PC-3 (cell line): Measurements from ENCODE around the gene DRG1. TPM values are rescaled to one million over a fixed set of nuclear protein-coding genes. Genes with fewer than 3 reads are reported as not detected.

Experiments
- ATAC-seq: fragments of 200-7000 bp; cut with Tn5 transposase; 2 replicates; pipeline ENCODE4 v1.9.1; 2020; ENCODE audit warnings: mild to moderate bottlenecking, moderate library complexity
- BruUV-seq: library from RNA; stranded (reverse); fragments of 400-500 nt; replicated peaks from 2 replicates; lab custom pipeline; 2021; lab: Mats Ljungman, UMichigan
- CTCF ChIA-PET: fragments of 300-600 bp; sonication (Branson Sonifier 250); formaldehyde crosslinking; loops from one replicate; lab custom pipeline; 2022; ENCODE audit warnings: antibody characterized with exemption; lab: Charles Lee
- POLR2A ChIA-PET: fragments of 300-600 bp; sonication (Branson Sonifier 250); formaldehyde crosslinking; loops from one replicate; lab custom pipeline; 2022; ENCODE audit warnings: antibody characterized with exemption; ENCODE audit not compliant: unreplicated experiment; lab: Charles Lee
- DNase-seq: peaks from one replicate; pipeline ENCODE4 v3.0.0-alpha.2; 2015
- H2AFZ ChIP-seq: fragments of 300-600 bp; sonication (generic); 2 replicates; pipeline ENCODE4 v1.6.0; 2016; ENCODE audit warnings: antibody characterized with exemption, low read length
- H3F3A ChIP-seq: fragments of 300-600 bp; sonication (generic); one replicate; pipeline ENCODE4 v1.6.0; 2017; ENCODE audit warnings: antibody characterized with exemption, low read length, control low read depth, mild to moderate bottlenecking; ENCODE audit not compliant: unreplicated experiment
- H3K27ac ChIP-seq: fragments of 300-600 bp; sonication (generic); 2 replicates; pipeline ENCODE4 v1.5.1; 2016; ENCODE audit warnings: mild to moderate bottlenecking, low read length
- H3K27me3 ChIP-seq: fragments of 300-600 bp; sonication (generic); 2 replicates; pipeline ENCODE4 v1.6.1; 2016; ENCODE audit warnings: low read length, mixed read lengths
- H3K36me3 ChIP-seq: fragments of 300-600 bp; sonication (generic); 2 replicates; pipeline ENCODE4 v1.6.1; 2016; ENCODE audit warnings: low read depth, mixed run types, low read length, mixed read lengths
- H3K4me1 ChIP-seq: fragments of 300-600 bp; sonication (generic); 2 replicates; pipeline ENCODE4 v1.5.1; 2016; ENCODE audit warnings: low read length; ENCODE audit not compliant: insufficient read depth
- H3K4me2 ChIP-seq: fragments of 300-600 bp; sonication (generic); 2 replicates; pipeline ENCODE4 v1.6.0; 2016; ENCODE audit warnings: low read length
- H3K4me3 ChIP-seq: fragments of 300-600 bp; sonication (generic); 2 replicates; pipeline ENCODE4 v1.5.1; 2016; ENCODE audit warnings: mild to moderate bottlenecking, low read length, mixed read lengths
- H3K79me2 ChIP-seq: fragments of 300-600 bp; sonication (generic); 2 replicates; pipeline ENCODE4 v1.6.1; 2017; ENCODE audit warnings: low read length, mixed read lengths
- H3K9ac ChIP-seq: fragments of 300-600 bp; sonication (generic); 2 replicates; pipeline ENCODE4 v1.6.0; 2016; ENCODE audit warnings: mild to moderate bottlenecking, low read length
- H3K9me2 ChIP-seq: fragments of 300-600 bp; sonication (generic); replicated peaks from 2 replicates; pipeline ENCODE4 v1.6.1; 2016; ENCODE audit warnings: mixed run types, low read length, mixed read lengths
- H3K9me3 ChIP-seq: fragments of 300-600 bp; sonication (generic); 2 replicates; pipeline ENCODE4 v1.6.1; 2016; ENCODE audit warnings: low read length, mixed read lengths
- H4K20me1 ChIP-seq: fragments of 300-600 bp; sonication (generic); 2 replicates; pipeline ENCODE4 v1.6.1; 2016; ENCODE audit warnings: low read length, mixed read lengths
- EZH2 ChIP-seq: fragments of 300-600 bp; sonication (generic); IDR thresholded peaks from one replicate; pipeline ENCODE4 v1.6.1; 2017; ENCODE audit warnings: antibody characterized with exemption, mild to moderate bottlenecking, low read length; ENCODE audit not compliant: unreplicated experiment
- EZH2phosphoT487 ChIP-seq: fragments of 300-600 bp; sonication (generic); IDR thresholded peaks from 2 replicates; pipeline ENCODE4 v1.6.1; 2018; ENCODE audit warnings: mild to moderate bottlenecking, antibody characterized with exemption, low read length, borderline replicate concordance
- intact Hi-C: fragments of 100-400 bp; cut with micrococcal nuclease; formaldehyde crosslinking; loops from 2 replicates; pipeline ENCODE4 v1.9.0; 2023
- total RNA-seq: library from RNA; depleted of rRNA; stranded (reverse); fragments of >200 nt; gene quantifications from 2 replicates; pipeline ENCODE4 v1.2.3, GENCODE V29; 2014
- TF ChIP-seq, protein P1 (sequence below): fragments of 300-600 bp; sonication (generic); conservative IDR thresholded peaks from 2 replicates; pipeline ENCODE4 v1.5.1; 2017; ENCODE audit warnings: antibody characterized with exemption, low read depth, mild to moderate bottlenecking, low read length

The DRG1 gene
- total RNA-seq, 1 experiment from 2014 or later: 49.9 TPM

DNA sequence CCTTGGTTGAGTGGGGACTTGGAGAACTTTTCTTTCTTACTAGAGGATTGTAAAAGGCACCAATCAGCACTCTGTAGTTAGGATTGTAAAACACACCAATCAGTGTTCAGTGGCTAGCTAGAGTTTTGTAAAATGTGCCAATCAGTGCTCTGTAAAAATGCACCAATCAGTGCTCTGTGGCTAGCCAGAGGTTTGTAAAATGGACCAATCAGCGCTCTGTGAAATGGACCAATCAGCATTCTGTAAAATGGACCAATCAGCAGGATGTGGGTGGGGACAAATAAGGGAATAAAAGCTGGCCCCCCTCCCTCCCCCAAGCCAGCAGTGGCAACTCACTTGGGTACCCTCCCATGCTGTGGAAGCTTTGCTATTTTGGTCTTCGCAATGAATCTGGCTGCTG, 5.5 kb upstream of the DRG1 start:
- H3K27ac ChIP-seq: no peak overlapping the region
- ATAC-seq: no peak

DNA sequence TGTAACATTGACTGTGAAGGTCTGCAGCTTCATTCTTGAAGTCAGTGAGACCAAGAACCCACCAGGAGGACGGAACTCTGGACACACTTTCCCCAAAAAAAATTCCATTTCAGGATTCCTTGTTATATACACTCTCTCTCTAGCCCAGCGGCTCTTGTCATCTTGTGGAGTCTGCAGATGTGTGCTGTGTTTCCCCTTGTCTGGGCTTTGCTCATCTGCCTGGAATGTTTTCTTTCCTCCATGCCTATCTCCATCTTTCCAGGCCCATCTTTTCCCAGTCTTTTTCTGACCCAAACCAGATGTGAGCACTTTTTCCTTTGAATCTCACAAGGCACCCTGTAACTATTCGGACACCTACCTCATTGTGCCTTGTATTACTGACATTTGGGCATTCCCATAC, 5.1 kb upstream of the DRG1 start:
- H3K79me2 ChIP-seq: no peaks in the 10 kb centered on the region
- intact Hi-C loops: no loop called here
- H3K4me2 ChIP-seq: no peak overlapping the region
- DNase-seq (no peak), ATAC-seq (no peak)
- no peaks in the 10 kb centered on the region for H3K9me3 ChIP-seq
- TF ChIP-seq EZH2phosphoT487 (no peak), EZH2 (no peak)
- TF ChIP-seq, protein P1, sequence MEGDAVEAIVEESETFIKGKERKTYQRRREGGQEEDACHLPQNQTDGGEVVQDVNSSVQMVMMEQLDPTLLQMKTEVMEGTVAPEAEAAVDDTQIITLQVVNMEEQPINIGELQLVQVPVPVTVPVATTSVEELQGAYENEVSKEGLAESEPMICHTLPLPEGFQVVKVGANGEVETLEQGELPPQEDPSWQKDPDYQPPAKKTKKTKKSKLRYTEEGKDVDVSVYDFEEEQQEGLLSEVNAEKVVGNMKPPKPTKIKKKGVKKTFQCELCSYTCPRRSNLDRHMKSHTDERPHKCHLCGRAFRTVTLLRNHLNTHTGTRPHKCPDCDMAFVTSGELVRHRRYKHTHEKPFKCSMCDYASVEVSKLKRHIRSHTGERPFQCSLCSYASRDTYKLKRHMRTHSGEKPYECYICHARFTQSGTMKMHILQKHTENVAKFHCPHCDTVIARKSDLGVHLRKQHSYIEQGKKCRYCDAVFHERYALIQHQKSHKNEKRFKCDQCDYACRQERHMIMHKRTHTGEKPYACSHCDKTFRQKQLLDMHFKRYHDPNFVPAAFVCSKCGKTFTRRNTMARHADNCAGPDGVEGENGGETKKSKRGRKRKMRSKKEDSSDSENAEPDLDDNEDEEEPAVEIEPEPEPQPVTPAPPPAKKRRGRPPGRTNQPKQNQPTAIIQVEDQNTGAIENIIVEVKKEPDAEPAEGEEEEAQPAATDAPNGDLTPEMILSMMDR: no peak
- no peaks in the 10 kb centered on the region for H3K36me3 ChIP-seq
- no peak overlapping the region for H3K9ac ChIP-seq
- H3F3A ChIP-seq: no peaks in the 10 kb centered on the region
- no TSS peak for BruUV-seq
- H3K27ac ChIP-seq: no peak overlapping the region
- POLR2A ChIA-PET: no interaction called here
- H2AFZ ChIP-seq: no peak overlapping the region
- H3K9me2 ChIP-seq: no peaks in the 10 kb centered on the region
- CTCF ChIA-PET: no interaction called here
- H3K4me3 ChIP-seq: no peak overlapping the region
- peaks cover 5% of the 10 kb centered on the region; the same call in 1 of the 2 replicates for H3K4me1 ChIP-seq
- no peaks in the 10 kb centered on the region for H4K20me1 ChIP-seq
- no peaks in the 10 kb centered on the region for H3K27me3 ChIP-seq

More for the DNA sequence above, 5.5 kb upstream of the DRG1 start:
- Histone ChIP-seq H3K79me2 (no peaks in the 10 kb centered on the region), H3K9ac (no peak overlapping the region), H3K9me2 (no peaks in the 10 kb centered on the region), H4K20me1 (no peaks in the 10 kb centered on the region), H3K27me3 (no peaks in the 10 kb centered on the region), H3K9me3 (no peaks in the 10 kb centered on the region), H3F3A (no peaks in the 10 kb centered on the region), H3K4me2 (no peak overlapping the region), H3K36me3 (no peaks in the 10 kb centered on the region), H3K4me3 (no peak overlapping the region), H2AFZ (no peak overlapping the region), H3K4me1 (peaks cover 3% of the 10 kb centered on the region; the same call in 1 of the 2 replicates)
- intact Hi-C loops: no loop called here
- POLR2A ChIA-PET: no interaction called here
- CTCF ChIA-PET: no interaction called here
- DNase-seq: no peak
- TF ChIP-seq EZH2 (no peak), EZH2phosphoT487 (no peak)
- TF ChIP-seq, protein P1: no peak
- no TSS peak for BruUV-seq

DNA sequence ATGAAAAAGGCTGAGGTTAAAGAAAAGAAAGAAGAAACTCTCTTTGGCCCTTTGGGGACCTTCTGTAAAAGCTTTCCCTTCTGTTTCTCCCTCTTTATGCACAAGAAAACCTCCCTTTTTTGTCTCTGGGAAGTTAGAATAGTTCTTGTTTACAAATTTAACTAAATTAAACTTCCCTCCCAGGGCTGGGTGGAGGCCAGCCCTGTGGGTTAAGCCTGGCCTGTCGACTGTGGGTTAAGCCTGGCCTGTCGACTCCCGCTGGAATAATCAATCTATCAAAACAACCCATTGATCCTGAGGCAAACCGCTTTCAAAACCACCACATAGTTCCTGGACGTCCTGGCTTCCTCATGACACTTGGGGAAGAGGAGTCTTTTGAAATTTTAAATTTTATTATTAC, 1.2 kb upstream of the DRG1 start:
- no peak overlapping the region for H3K4me2 ChIP-seq
- ChIA-PET POLR2A (no interaction called here), CTCF (no interaction called here)
- no peaks in the 10 kb centered on the region for H3K27me3 ChIP-seq
- no peak for DNase-seq
- H3K9me2 ChIP-seq: no peaks in the 10 kb centered on the region
- no peak for ATAC-seq
- TF ChIP-seq, protein P1: no peak
- TF ChIP-seq EZH2 (no peak), EZH2phosphoT487 (no peak)
- no peak overlapping the region for H3K4me3 ChIP-seq
- H3K9ac ChIP-seq: no peak overlapping the region
- H3K27ac ChIP-seq: no peak overlapping the region
- H2AFZ ChIP-seq: no peak overlapping the region
- H3K4me1 ChIP-seq: peaks cover 5% of the 10 kb centered on the region; the same call in 1 of the 2 replicates
- no peaks in the 10 kb centered on the region for H4K20me1 ChIP-seq
- no peaks in the 10 kb centered on the region for H3K9me3 ChIP-seq
- intact Hi-C loops: no loop called here
- H3K36me3 ChIP-seq: peaks cover 7% of the 10 kb centered on the region; the same call in 1 of the 2 replicates
- H3F3A ChIP-seq: no peaks in the 10 kb centered on the region
- no TSS peak for BruUV-seq
- H3K79me2 ChIP-seq: peaks cover 37% of the 10 kb centered on the region
